GM15510 (cell line): Measurements from ENCODE around the gene SLITRK1.

ENCODE experiments used
- POLR2A ChIP-seq: IDR thresholded peaks from 3 replicates; pipeline ENCODE4 v1.6.1; 2011; ENCODE audit warnings: borderline replicate concordance; ENCODE audit not compliant: insufficient read length; ENCODE audit errors: extremely low read depth

Gene SLITRK1

GRCh38 chr13:83881917-83882605 lies at the start of gene SLITRK1:
Gene SLITRK1, minus strand, starts transcription at chr13:83882474. Its CDS starts 967 bp downstream, at chr13:83881507.
- TF ChIP-seq POLR2A: no peak

- TF ChIP-seq POLR2A: no peak
Observed at GRCh38 chr13:83929157-83929556, 46.9 kb upstream of the SLITRK1 start.

- no peak for TF ChIP-seq POLR2A
Observed at GRCh38 chr13:83919775-83920174, 37.5 kb upstream of the SLITRK1 start.

GRCh38 chr13:83914368-83914767 lies 32.1 kb upstream of the SLITRK1 start:
- no peak for TF ChIP-seq POLR2A

GRCh38 chr13:83907196-83907989 lies 25.1 kb upstream of the SLITRK1 start:
- TF ChIP-seq POLR2A: no peak

- TF ChIP-seq POLR2A: no peak
Observed at GRCh38 chr13:83906240-83906820, 24.1 kb upstream of the SLITRK1 start.

GRCh38 chr13:83905641-83906040 lies 23.4 kb upstream of the SLITRK1 start:
- TF ChIP-seq POLR2A: no peak

- TF ChIP-seq POLR2A: no peak
Observed at GRCh38 chr13:83895994-83896580, 13.8 kb upstream of the SLITRK1 start.

- TF ChIP-seq POLR2A: no peak
Observed at GRCh38 chr13:83890358-83890757, 8.1 kb upstream of the SLITRK1 start.

- no peak for TF ChIP-seq POLR2A
Observed at GRCh38 chr13:83884141-83884540, 1.9 kb upstream of the SLITRK1 start.

- no peak for TF ChIP-seq POLR2A
Observed at GRCh38 chr13:83883061-83883523, 818 bp upstream of the SLITRK1 start.

GRCh38 chr13:83882606-83882959 lies 309 bp upstream of the SLITRK1 start:
- no peak for TF ChIP-seq POLR2A

GRCh38 chr13:83881140-83881684 lies 1.1 kb downstream of the SLITRK1 start:
- TF ChIP-seq POLR2A: no peak

GRCh38 chr13:83880275-83881139 lies 1.8 kb downstream of the SLITRK1 start:
- TF ChIP-seq POLR2A: no peak
